Heart right ventricle (tissue), 16 donors: ENCODE results near the gene NHLH1. TPM values are rescaled to one million over a fixed set of nuclear protein-coding genes. Genes with fewer than 3 reads are reported as not detected.

Experiments used
- ATAC-seq, 8 donors: fragments of 200-7000 bp; cut with Tn5 transposase; one replicate each; pipeline ENCODE4 v1.9.1; 2020; ENCODE audit warnings: mild to moderate bottlenecking in 8 of 8, moderate library complexity in 8 of 8, moderate number of reproducible peaks in 1 of 8
- DNase-seq, 2 donors: peaks; one replicate each; pipeline ENCODE4 v3.0.0-alpha.2; 2020
- H3K27ac ChIP-seq, 10 donors: fragments of 200-600 bp; sonication (generic) in 2 of 10; one replicate each; pipeline versions ENCODE4 v1.5.0 to v1.8.0; 2020 to 2022; ENCODE audit warnings: mild to moderate bottlenecking in 3 of 10
- H3K27me3 ChIP-seq, 7 donors: fragments of 200-600 bp; one replicate each; pipeline ENCODE4 v1.8.0; 2021 to 2022; ENCODE audit warnings: mild to moderate bottlenecking in 2 of 7
- H3K36me3 ChIP-seq, 9 donors: fragments of 200-600 bp; sonication (generic) in 1 of 9; one replicate each; pipeline versions ENCODE4 v1.5.0 to v1.8.0; 2020 to 2022; ENCODE audit warnings: mild to moderate bottlenecking in 2 of 9
- H3K4me1 ChIP-seq, 9 donors: fragments of 200-600 bp; sonication (generic) in 1 of 9; one replicate each; pipeline versions ENCODE4 v1.5.0 to v1.8.0; 2020 to 2022; ENCODE audit warnings: mild to moderate bottlenecking in 4 of 9
- H3K4me3 ChIP-seq, 10 donors: fragments of 200-600 bp; sonication (generic) in 2 of 10; one replicate each; pipeline versions ENCODE4 v1.5.0 to v1.8.0; 2020 to 2022; ENCODE audit warnings: mild to moderate bottlenecking in 7 of 10, moderate library complexity in 2 of 10
- H3K9me3 ChIP-seq, 11 donors: fragments of 200-600 bp in 10 of 11; sonication (generic) in 2 of 11; one replicate each; pipeline versions ENCODE4 v1.5.0 to v1.8.0; 2013 to 2022; ENCODE audit warnings: mild to moderate bottlenecking in 2 of 11, control low read depth in 1 of 11, moderate library complexity in 1 of 11
- CTCF ChIP-seq, 9 donors: fragments of 200-600 bp; sonication (generic) in 2 of 9; IDR thresholded peaks; one replicate each; pipeline versions ENCODE4 v1.5.0 to v1.8.0; 2021 to 2022; ENCODE audit warnings: antibody characterized with exemption in 9 of 9, mild to moderate bottlenecking in 5 of 9, moderate library complexity in 1 of 9
- WGBS, 2 donors: extraction: QIAGEN DNeasy Blood & Tissue Kit; methylation state at CpG; one replicate each; pipeline ENCODE4 v1.1.7; 2013; ENCODE audit warnings: inconsistent platforms in 1 of 2; 5-methylcytosine and 5-hydroxymethylcytosine counted together
- intact Hi-C, 10 donors: fragments of 100-400 bp; cut with DNase I; formaldehyde crosslinking; loops; one replicate each; pipeline versions ENCODE4 v1.11.1 to v1.14.2; 2022
- polyA plus RNA-seq, 2 donors: library from polyadenylated mRNA; stranded (reverse); fragments of 200-250 nt; gene quantifications; one replicate each; pipeline ENCODE4 v1.2.3, GENCODE V29; 2013
- total RNA-seq, 10 donors: library from RNA; stranded (reverse); fragmentation: NEBNext Ultra II Directional in 3 of 10; extraction: Animal tissue kit (Norgen Biotek cat#: 25700) in 3 of 10; gene quantifications; one replicate each; pipeline versions ENCODE4 v1.2.1 to v1.2.4, GENCODE V29; 2021 to 2023
- donor health status: Arrhythmogenic right ventricular cardiomyopathy.
- donor health status: ischemic (EF 13 %, LVEDD 7.1; RV severe dilation, severe dysfunction).
- donor health status: healthy with polysubstance abuse.
- donor health status: DM: no; HTN: yes; CAD: no.
- donor health status: DM: no; HTN: no; CAD: no.
- donor health status: ischemic (EF 25% LVEDD 6.9; RV normal size, moderate dysfunction).
- donor health status: ischemic (EF 25% LVEDD 5.7; RV mildly dilated, moderate dysfunction).
- donor health status: healthy.
- donor health status: DM: yes; HTN: yes; CAD: no.
- donor health status: Ischemic cardiomyopathy.
- donor health status: ischemic (EF 35%, LVEDD 5.7; RV mildly dilated, moderate dysfunction).
- donor health status: nonischemic (EF 11% LVEDD 7.7; RV severe dilation, severe dysfunction).
- donor health status: DM: yes; HTN: yes; CAD: no.
- donor health status: PGD.
- donor health status: ischemic (EF 29% LVEDD 5.4; RV normal size, mild dysfunction).
- donor health status: nonischemic (EF 23%, LVEDD 6.1; RV moderate dilation, normal function).

Gene NHLH1
- total and polyA plus RNA-seq, 12 donors, result 0.06 to 0.12 (median 0.09) TPM; not detected in 9

GRCh38 chr1:160328184-160328583, 38.7 kb upstream of the NHLH1 start:
- ATAC-seq, result no peak
- Histone ChIP-seq H3K9me3 (no peaks in the 10 kb centered on the region), H3K4me1 (peaks cover 0 to 10% (median 0%) of the 10 kb centered on the region in 9 donors), H3K27me3 (no peaks in the 10 kb centered on the region), H3K36me3 (peaks cover 0 to 100% (median 79%) of the 10 kb centered on the region in 9 donors), H3K4me3 (no peak overlapping the region), H3K27ac (no peak overlapping the region)
- DNase-seq, result no peak
- TF ChIP-seq CTCF (IDR thresholded peaks at IDR 0.05), result no peak
- WGBS, 2 donors, result 67 to 69% methylated on average over 8 of the region's 8 CpGs
- intact Hi-C loops, result loop anchor here in 1 of 10 donors (5.0 kb wide), 1 partner anchor 36 kb away; no protein-coding TSS in a partner anchor

- Histone ChIP-seq H3K27me3 (no peaks in the 10 kb centered on the region), H3K4me3 (no peak overlapping the region), H3K36me3 (peaks cover 0 to 100% (median 77%) of the 10 kb centered on the region in 9 donors), H3K27ac (no peak overlapping the region), H3K9me3 (no peaks in the 10 kb centered on the region), H3K4me1 (peaks cover 0 to 10% (median 0%) of the 10 kb centered on the region in 9 donors)
- no peak for ATAC-seq
- TF ChIP-seq CTCF (IDR thresholded peaks at IDR 0.05), result no peak
- intact Hi-C loops, result loop anchor here in 2 of 10 donors (5.0 kb wide), 1 partner anchor 33 kb away; no protein-coding TSS in a partner anchor
- no peak for DNase-seq
Measured at GRCh38 chr1:160330119-160330518, 36.8 kb upstream of the NHLH1 start.

- Histone ChIP-seq H3K9me3 (no peaks in the 10 kb centered on the region), H3K4me3 (no peak overlapping the region), H3K36me3 (peaks cover 0 to 100% (median 61%) of the 10 kb centered on the region in 9 donors), H3K27ac (no peak overlapping the region), H3K27me3 (no peaks in the 10 kb centered on the region), H3K4me1 (peaks cover 0 to 2% (median 0%) of the 10 kb centered on the region in 9 donors)
- DNase-seq (no peak), ATAC-seq (no peak)
- no peak for TF ChIP-seq CTCF (IDR thresholded peaks at IDR 0.05)
- intact Hi-C loops, result loop anchor here in 2 of 10 donors (5.0 kb wide), 1 partner anchor 35 kb away; no protein-coding TSS in a partner anchor
Measured at GRCh38 chr1:160332516-160332915, 34.4 kb upstream of the NHLH1 start.

- Histone ChIP-seq H3K4me3 (no peak overlapping the region), H3K9me3 (no peaks in the 10 kb centered on the region), H3K36me3 (peaks cover 0 to 67% (median 30%) of the 10 kb centered on the region in 9 donors), H3K27me3 (no peaks in the 10 kb centered on the region), H3K4me1 (peaks cover 0 to 51% (median 27%) of the 10 kb centered on the region in 9 donors), H3K27ac (peak overlapping the region in 1 of 10 donors; percentile 38)
- intact Hi-C loops, result no loop called here
- DNase-seq, result no peak
- ATAC-seq, result no peak
- 77 to 83% methylated on average over 4 of the region's 4 CpGs for WGBS, 2 donors
- no peak for TF ChIP-seq CTCF (IDR thresholded peaks at IDR 0.05)
Measured at GRCh38 chr1:160338580-160338979, 28.3 kb upstream of the NHLH1 start.
